Measurements from ENCODE around the gene PITPNM3. TPM values are rescaled to one million over a fixed set of nuclear protein-coding genes. Genes with fewer than 3 reads are reported as not detected.

The PITPNM3 gene
- total and polyA plus RNA-seq, 2 of the 13 experiments (the other 11 are each of a cell fraction or from before 2014, with no cell fraction given): 0.13 to 0.29 TPM

DNA sequence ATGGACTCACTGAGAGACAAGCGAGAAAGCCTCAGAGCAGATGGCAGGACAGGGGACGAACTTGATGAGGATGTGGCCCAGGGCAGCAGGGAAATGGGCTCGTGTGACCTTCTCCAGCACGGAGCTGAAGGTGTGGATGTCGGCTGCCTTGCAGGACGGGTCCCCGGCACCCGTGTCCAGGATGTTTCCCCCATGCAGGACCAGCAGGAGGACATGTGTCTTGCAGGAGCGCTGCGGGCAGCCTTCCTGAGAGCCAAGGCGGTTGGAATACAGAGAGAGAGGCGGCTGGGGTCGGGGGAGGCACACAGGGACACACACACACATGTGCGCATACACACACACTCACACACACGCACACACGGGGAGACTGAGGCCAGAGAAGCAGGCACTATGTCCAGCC is 72.8 kb downstream of the PITPNM3 start:
- Histone ChIP-seq H2AFZ (ENCODE audit: low read length) (no peak overlapping the region), H3K4me2 (ENCODE audit: low read depth, low read length) (no peak overlapping the region), H3K4me1 (ENCODE audit: insufficient read depth, low read length) (no peaks in the 10 kb centered on the region), H3K27me3 (ENCODE audit: control insufficient read depth in 1 of 2, insufficient read depth in 2 of 2, low read length in 2 of 2) (peaks cover 1 to 15% of the 10 kb centered on the region in 2 experiments; a peak in 1 of 5 replicates), H3K36me3 (replicated peaks in 1 of 2; ENCODE audit: control insufficient read depth in 1 of 2, insufficient read depth in 2 of 2, low read length in 2 of 2) (no peaks in the 10 kb centered on the region), H3K9me3 (ENCODE audit: low read length) (no peaks in the 10 kb centered on the region), H3K27ac (ENCODE audit: extremely low read length, insufficient read depth, low read length) (no peak overlapping the region), H3K9ac (ENCODE audit: insufficient read depth, low read depth, low read length) (no peak overlapping the region), H3K4me3 (replicated peaks in 1 of 3; ENCODE audit: insufficient read depth in 1 of 3, low read depth in 2 of 3, low read length in 3 of 3) (no peak overlapping the region), H4K20me1 (ENCODE audit: insufficient read depth, low read length) (no peaks in the 10 kb centered on the region), H3K79me2 (ENCODE audit: insufficient read depth, low read length) (no peaks in the 10 kb centered on the region)
- POLR2A ChIA-PET: no interaction called here
- CTCF ChIA-PET (ENCODE audit: low intra/inter-chr PET ratio, low total read pairs): no interaction called here
- intact Hi-C loops (cut with micrococcal nuclease; ENCODE audit: unreplicated experiment): no loop called here
- BruUV-seq (replicated peaks): no TSS peak
- no peak for FAIRE-seq
- DNase-seq (ENCODE audit: low spot score): no peak
- WGBS (ENCODE audit: low lambda C conversion rate): 48% methylated on average over 12 of the region's 16 CpGs
- no peak for ATAC-seq
- in situ Hi-C loops (cut with HindIII; ENCODE audit: extremely low pct_ligation_motif_present, low pct_unique_long_range_greater_than_20kb): no loop called here
- TF ChIP-seq KMT2A (CRISPR knock-in tag; IDR thresholded peaks at IDR 0.05): no peak
- TF ChIP-seq ZNF264 (CRISPR knock-in tag; IDR thresholded peaks at IDR 0.05): no peak
- TF ChIP-seq, protein P1, sequence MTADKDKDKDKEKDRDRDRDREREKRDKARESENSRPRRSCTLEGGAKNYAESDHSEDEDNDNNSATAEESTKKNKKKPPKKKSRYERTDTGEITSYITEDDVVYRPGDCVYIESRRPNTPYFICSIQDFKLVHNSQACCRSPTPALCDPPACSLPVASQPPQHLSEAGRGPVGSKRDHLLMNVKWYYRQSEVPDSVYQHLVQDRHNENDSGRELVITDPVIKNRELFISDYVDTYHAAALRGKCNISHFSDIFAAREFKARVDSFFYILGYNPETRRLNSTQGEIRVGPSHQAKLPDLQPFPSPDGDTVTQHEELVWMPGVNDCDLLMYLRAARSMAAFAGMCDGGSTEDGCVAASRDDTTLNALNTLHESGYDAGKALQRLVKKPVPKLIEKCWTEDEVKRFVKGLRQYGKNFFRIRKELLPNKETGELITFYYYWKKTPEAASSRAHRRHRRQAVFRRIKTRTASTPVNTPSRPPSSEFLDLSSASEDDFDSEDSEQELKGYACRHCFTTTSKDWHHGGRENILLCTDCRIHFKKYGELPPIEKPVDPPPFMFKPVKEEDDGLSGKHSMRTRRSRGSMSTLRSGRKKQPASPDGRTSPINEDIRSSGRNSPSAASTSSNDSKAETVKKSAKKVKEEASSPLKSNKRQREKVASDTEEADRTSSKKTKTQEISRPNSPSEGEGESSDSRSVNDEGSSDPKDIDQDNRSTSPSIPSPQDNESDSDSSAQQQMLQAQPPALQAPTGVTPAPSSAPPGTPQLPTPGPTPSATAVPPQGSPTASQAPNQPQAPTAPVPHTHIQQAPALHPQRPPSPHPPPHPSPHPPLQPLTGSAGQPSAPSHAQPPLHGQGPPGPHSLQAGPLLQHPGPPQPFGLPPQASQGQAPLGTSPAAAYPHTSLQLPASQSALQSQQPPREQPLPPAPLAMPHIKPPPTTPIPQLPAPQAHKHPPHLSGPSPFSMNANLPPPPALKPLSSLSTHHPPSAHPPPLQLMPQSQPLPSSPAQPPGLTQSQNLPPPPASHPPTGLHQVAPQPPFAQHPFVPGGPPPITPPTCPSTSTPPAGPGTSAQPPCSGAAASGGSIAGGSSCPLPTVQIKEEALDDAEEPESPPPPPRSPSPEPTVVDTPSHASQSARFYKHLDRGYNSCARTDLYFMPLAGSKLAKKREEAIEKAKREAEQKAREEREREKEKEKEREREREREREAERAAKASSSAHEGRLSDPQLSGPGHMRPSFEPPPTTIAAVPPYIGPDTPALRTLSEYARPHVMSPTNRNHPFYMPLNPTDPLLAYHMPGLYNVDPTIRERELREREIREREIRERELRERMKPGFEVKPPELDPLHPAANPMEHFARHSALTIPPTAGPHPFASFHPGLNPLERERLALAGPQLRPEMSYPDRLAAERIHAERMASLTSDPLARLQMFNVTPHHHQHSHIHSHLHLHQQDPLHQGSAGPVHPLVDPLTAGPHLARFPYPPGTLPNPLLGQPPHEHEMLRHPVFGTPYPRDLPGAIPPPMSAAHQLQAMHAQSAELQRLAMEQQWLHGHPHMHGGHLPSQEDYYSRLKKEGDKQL (CRISPR knock-in tag; IDR thresholded peaks at IDR 0.05; ENCODE audit: low read depth): no peak
- TF ChIP-seq ZNF331 (CRISPR knock-in tag; IDR thresholded peaks at IDR 0.05): no peak
- TF ChIP-seq ZNF451 (CRISPR knock-in tag; IDR thresholded peaks at IDR 0.05): no peak
- TF ChIP-seq ZNF562 (CRISPR knock-in tag; IDR thresholded peaks at IDR 0.05; ENCODE audit: borderline replicate concordance): no peak
- no peak for TF ChIP-seq ZNF510 (CRISPR knock-in tag; IDR thresholded peaks at IDR 0.05; ENCODE audit: low read depth)
- no peak for TF ChIP-seq POLR2A (IDR thresholded peaks at IDR 0.05; ENCODE audit: insufficient read depth in 1 of 2, low read depth in 2 of 2, low read length in 2 of 2)
- no peak for TF ChIP-seq ISX (CRISPR knock-in tag; conservative IDR thresholded peaks at IDR 0.05)
- no peak for TF ChIP-seq GFI1 (CRISPR knock-in tag; IDR thresholded peaks at IDR 0.05; ENCODE audit: borderline replicate concordance)
- no peak for TF ChIP-seq EP300 (IDR thresholded peaks at IDR 0.05; ENCODE audit: low read depth in 2 of 2, low read length in 2 of 2)
- TF ChIP-seq EP300 (CRISPR knock-in tag; IDR thresholded peaks at IDR 0.05; ENCODE audit: borderline replicate concordance): no peak
- no peak for TF ChIP-seq RARA (CRISPR knock-in tag; IDR thresholded peaks at IDR 0.05)
- TF ChIP-seq ZNF317 (CRISPR knock-in tag; IDR thresholded peaks at IDR 0.05): no peak
- TF ChIP-seq MXI1 (IDR thresholded peaks at IDR 0.05; ENCODE audit: borderline replicate concordance, low read depth, low read length): no peak
- no peak for TF ChIP-seq SALL2 (CRISPR knock-in tag; IDR thresholded peaks at IDR 0.05)
- TF ChIP-seq STAT5B (CRISPR knock-in tag; IDR thresholded peaks at IDR 0.05): no peak
- TF ChIP-seq, protein P2, sequence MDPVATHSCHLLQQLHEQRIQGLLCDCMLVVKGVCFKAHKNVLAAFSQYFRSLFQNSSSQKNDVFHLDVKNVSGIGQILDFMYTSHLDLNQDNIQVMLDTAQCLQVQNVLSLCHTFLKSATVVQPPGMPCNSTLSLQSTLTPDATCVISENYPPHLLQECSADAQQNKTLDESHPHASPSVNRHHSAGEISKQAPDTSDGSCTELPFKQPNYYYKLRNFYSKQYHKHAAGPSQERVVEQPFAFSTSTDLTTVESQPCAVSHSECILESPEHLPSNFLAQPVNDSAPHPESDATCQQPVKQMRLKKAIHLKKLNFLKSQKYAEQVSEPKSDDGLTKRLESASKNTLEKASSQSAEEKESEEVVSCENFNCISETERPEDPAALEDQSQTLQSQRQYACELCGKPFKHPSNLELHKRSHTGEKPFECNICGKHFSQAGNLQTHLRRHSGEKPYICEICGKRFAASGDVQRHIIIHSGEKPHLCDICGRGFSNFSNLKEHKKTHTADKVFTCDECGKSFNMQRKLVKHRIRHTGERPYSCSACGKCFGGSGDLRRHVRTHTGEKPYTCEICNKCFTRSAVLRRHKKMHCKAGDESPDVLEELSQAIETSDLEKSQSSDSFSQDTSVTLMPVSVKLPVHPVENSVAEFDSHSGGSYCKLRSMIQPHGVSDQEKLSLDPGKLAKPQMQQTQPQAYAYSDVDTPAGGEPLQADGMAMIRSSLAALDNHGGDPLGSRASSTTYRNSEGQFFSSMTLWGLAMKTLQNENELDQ (CRISPR knock-in tag; IDR thresholded peaks at IDR 0.05; ENCODE audit: borderline replicate concordance): no peak

All from HepG2 (cell line).